Right atrium auricular region (tissue), 2 donors: ENCODE measurements around the gene GPR173. TPM values are rescaled to one million over a fixed set of nuclear protein-coding genes. Genes with fewer than 3 reads are reported as not detected.

Experiments used
- DNase-seq: peaks from one replicate; pipeline ENCODE4 v3.0.0-alpha.2; 2019; ENCODE audit warnings: low spot score
- H3K27ac ChIP-seq, 2 donors: fragments of 200-600 bp; sonication (generic); 1 replicate in 1 of 2; 2 replicates in 1 of 2; pipeline ENCODE4 v1.5.1; 2016 to 2019
- H3K27me3 ChIP-seq, 2 donors: fragments of 200-600 bp; sonication (generic); one replicate each; pipeline versions ENCODE4 v1.5.1 to v1.6.0; 2017 to 2019
- H3K36me3 ChIP-seq: fragments of 200-600 bp; sonication (generic); one replicate; pipeline ENCODE4 v1.5.1; 2016
- H3K4me1 ChIP-seq, 2 donors: fragments of 200-600 bp; sonication (generic); one replicate each; pipeline versions ENCODE4 v1.5.1 to v1.6.0; 2017 to 2019
- H3K4me3 ChIP-seq, 2 donors: fragments of 200-600 bp; sonication (generic); 1 replicate in 1 of 2; 2 replicates in 1 of 2; pipeline ENCODE4 v1.5.1; 2017 to 2019; ENCODE audit warnings: mild to moderate bottlenecking in 1 of 2, moderate library complexity in 1 of 2
- H3K9me3 ChIP-seq, 2 donors: fragments of 200-600 bp; sonication (generic); one replicate each; pipeline ENCODE4 v1.5.1; 2019
- total RNA-seq, 2 donors: library from RNA; depleted of rRNA; stranded (reverse); fragments of >200 nt; gene quantifications; one replicate each; pipeline ENCODE4 v1.1.0, GENCODE V29; 2016
- TF ChIP-seq, protein P1 (sequence below), 2 donors: fragments of 200-600 bp; sonication (generic); IDR thresholded peaks; one replicate each; pipeline ENCODE4 v1.5.1; 2019; ENCODE audit warnings: antibody characterized with exemption in 2 of 2

GPR173 gene
- total RNA-seq, 2 donors from 2014 or later = 0.93 to 2.4 TPM

- H3K9me3 ChIP-seq = no peaks in the 10 kb centered on the region
- peak overlapping the region; percentile 84 to 95 for H3K27ac ChIP-seq
- H3K4me3 ChIP-seq = no peak overlapping the region
- TF ChIP-seq, protein P1, sequence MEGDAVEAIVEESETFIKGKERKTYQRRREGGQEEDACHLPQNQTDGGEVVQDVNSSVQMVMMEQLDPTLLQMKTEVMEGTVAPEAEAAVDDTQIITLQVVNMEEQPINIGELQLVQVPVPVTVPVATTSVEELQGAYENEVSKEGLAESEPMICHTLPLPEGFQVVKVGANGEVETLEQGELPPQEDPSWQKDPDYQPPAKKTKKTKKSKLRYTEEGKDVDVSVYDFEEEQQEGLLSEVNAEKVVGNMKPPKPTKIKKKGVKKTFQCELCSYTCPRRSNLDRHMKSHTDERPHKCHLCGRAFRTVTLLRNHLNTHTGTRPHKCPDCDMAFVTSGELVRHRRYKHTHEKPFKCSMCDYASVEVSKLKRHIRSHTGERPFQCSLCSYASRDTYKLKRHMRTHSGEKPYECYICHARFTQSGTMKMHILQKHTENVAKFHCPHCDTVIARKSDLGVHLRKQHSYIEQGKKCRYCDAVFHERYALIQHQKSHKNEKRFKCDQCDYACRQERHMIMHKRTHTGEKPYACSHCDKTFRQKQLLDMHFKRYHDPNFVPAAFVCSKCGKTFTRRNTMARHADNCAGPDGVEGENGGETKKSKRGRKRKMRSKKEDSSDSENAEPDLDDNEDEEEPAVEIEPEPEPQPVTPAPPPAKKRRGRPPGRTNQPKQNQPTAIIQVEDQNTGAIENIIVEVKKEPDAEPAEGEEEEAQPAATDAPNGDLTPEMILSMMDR (IDR thresholded peaks at IDR 0.05) = no peak
- DNase-seq = no peak
- H3K4me1 ChIP-seq = peaks cover 0 to 25% of the 10 kb centered on the region in 2 donors
- peaks cover 14% of the 10 kb centered on the region for H3K36me3 ChIP-seq
- H3K27me3 ChIP-seq = no peaks in the 10 kb centered on the region
Observed at GRCh38 chrX:53087388-53087831, 38.8 kb downstream of the GPR173 start.

DNA sequence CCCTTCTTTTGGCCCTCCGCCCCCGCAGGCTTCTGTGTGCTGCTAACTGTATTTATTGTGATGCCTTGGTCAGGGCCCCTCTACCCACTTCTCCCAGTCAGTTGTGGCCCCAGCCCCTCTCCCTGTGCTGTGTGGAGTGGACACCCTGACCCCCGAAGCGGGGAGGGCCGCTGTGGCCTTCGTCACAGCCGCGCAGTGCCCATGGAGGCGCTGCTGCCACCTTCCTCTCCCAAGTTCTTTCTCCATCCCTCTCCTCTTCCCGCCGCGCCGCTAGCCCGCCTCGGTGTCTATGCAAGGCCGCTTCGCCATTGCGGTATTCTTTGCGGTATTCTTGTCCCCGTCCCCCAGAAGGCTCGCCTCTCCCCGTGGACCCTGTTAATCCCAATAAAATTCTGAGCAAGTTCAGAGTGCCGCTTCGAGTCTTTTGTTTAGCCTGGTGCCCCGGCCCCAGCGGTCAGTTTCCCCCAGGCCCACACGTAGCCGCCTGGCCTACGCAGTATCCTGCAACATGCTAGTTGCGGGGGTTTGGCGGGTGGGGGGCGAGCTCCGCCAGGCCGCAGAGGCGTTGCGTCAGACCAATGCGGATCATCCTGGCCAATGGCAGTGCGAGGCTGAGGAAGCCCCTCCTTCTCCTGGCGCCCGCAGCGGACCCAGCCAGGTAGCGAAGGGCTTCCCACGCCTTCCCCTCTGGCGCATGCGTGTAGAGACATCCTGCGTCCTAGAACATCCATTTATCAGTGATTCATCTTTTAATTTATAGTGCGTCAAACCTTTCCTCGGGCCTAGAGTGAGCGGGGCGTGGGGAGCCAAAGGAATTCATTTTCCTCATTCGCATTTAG, 39.8 kb downstream of the GPR173 start:
- TF ChIP-seq, protein P1 (IDR thresholded peaks at IDR 0.05) = no peak
- Histone ChIP-seq H3K36me3 (peaks cover 14% of the 10 kb centered on the region), H3K27ac (peak overlapping the region; percentile 84 to 95), H3K4me1 (peaks cover 0 to 25% of the 10 kb centered on the region in 2 donors), H3K9me3 (no peaks in the 10 kb centered on the region), H3K4me3 (peak overlapping the region; percentile 28 to 39), H3K27me3 (no peaks in the 10 kb centered on the region)
- DNase-seq = peak; percentile 84

DNA sequence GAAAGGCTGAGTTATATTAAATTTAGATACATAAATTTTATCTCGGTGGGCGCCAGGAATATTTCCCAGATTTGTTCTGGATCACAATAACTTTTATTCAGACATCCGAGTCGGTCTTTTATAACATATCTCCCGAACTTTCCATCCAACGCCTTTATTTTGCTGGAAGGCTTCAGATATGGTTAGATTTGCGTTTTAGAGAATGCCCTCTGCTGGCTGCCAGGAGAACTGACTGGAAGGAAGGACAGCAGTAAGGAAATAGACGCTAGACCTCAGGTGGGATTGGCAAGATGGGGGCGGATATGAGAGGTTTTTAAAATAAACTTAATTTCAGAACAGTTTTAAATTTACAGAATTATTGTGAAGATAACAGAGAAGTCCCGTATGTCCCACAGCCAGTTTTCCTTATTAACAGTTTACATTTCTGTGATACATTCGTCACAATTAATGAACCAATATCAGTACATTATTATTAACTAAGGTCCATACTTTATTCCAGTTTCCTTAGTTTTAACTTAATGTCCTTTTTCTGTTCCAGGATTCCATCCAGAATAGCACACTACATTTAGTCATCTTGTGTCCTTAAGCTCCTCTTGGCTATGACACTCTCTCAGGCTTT, 40.7 kb downstream of the GPR173 start:
- Histone ChIP-seq H3K36me3 (peaks cover 11% of the 10 kb centered on the region), H3K4me3 (peak overlapping the region; percentile 28 to 39), H3K9me3 (no peaks in the 10 kb centered on the region), H3K27me3 (no peaks in the 10 kb centered on the region), H3K27ac (peak overlapping the region; percentile 84 to 95), H3K4me1 (peaks cover 0 to 25% of the 10 kb centered on the region in 2 donors)
- no peak for DNase-seq
- TF ChIP-seq, protein P1 (IDR thresholded peaks at IDR 0.05) = peak; percentile 65 to 83

- H3K9me3 ChIP-seq = no peaks in the 10 kb centered on the region
- no peak overlapping the region for H3K4me3 ChIP-seq
- peaks cover 5% of the 10 kb centered on the region for H3K36me3 ChIP-seq
- DNase-seq = no peak
- H3K4me1 ChIP-seq = peaks cover 0 to 25% of the 10 kb centered on the region in 2 donors
- H3K27me3 ChIP-seq = no peaks in the 10 kb centered on the region
- H3K27ac ChIP-seq = no peak overlapping the region
- TF ChIP-seq, protein P1 (IDR thresholded peaks at IDR 0.05) = no peak
Observed at GRCh38 chrX:53089925-53090324, 41.3 kb downstream of the GPR173 start.

DNA sequence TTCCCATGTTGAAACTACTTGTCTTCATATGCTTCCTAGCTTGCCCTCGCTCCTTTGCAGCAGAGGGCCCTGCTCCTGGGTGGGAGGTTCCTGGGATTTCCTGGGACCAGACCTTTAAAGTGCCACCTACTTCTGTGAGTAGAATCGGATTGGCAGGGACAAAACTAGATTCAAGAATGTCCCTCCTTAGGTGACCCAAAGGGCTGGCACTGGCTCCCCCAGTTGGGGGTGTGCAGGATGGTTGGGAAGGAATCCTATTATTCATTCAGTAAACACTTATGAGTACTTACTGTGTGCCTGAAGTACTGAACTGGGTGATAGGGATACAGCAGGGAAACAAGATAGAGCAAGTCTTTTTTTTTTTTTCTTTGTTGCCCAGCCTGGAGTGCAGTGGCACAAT, 42.8 kb downstream of the GPR173 start:
- H3K27ac ChIP-seq = no peak overlapping the region
- no peaks in the 10 kb centered on the region for H3K36me3 ChIP-seq
- TF ChIP-seq, protein P1 (IDR thresholded peaks at IDR 0.05) = no peak
- no peak overlapping the region for H3K4me3 ChIP-seq
- H3K4me1 ChIP-seq = peaks cover 0 to 19% of the 10 kb centered on the region in 2 donors
- DNase-seq = no peak
- H3K27me3 ChIP-seq = no peaks in the 10 kb centered on the region
- H3K9me3 ChIP-seq = no peaks in the 10 kb centered on the region
